Ishikawa (cell line): ENCODE data around the gene RCOR3.

Experiments used
- CEBPB ChIP-seq: IDR thresholded peaks from 2 replicates; pipeline ENCODE4 v1.6.1; 2012
- CREB1 ChIP-seq: IDR thresholded peaks from 2 replicates; pipeline ENCODE4 v1.6.1; 2012; ENCODE audit warnings: low read depth
- EGR1 ChIP-seq: IDR thresholded peaks from 2 replicates; pipeline ENCODE4 v1.6.1; 2012
- EP300 ChIP-seq: IDR thresholded peaks from 2 replicates; pipeline ENCODE4 v1.6.1; 2012; ENCODE audit warnings: borderline replicate concordance
- FOXM1 ChIP-seq: IDR thresholded peaks from 2 replicates; pipeline ENCODE4 v1.6.1; 2012; ENCODE audit warnings: low read depth, borderline replicate concordance
- NFIC ChIP-seq: IDR thresholded peaks from 2 replicates; pipeline ENCODE4 v1.6.1; 2012
- RAD21 ChIP-seq: IDR thresholded peaks from 2 replicates; pipeline ENCODE4 v1.6.1; 2012; ENCODE audit warnings: low read depth
- TAF1 ChIP-seq: IDR thresholded peaks from 2 replicates; pipeline ENCODE4 v1.6.1; 2012; ENCODE audit warnings: low read depth, mild to moderate bottlenecking
- TCF12 ChIP-seq: IDR thresholded peaks from 2 replicates; pipeline ENCODE4 v1.6.1; 2012; ENCODE audit warnings: low read depth
- TEAD4 ChIP-seq: IDR thresholded peaks from 2 replicates; pipeline ENCODE4 v1.6.1; 2012
- YY1 ChIP-seq: IDR thresholded peaks from 2 replicates; pipeline ENCODE4 v1.6.1; 2012; ENCODE audit warnings: low read depth
- ZBTB7A ChIP-seq: IDR thresholded peaks from 2 replicates; pipeline ENCODE4 v1.6.1; 2012; ENCODE audit warnings: low read depth
- TF ChIP-seq, protein P1 (sequence below): IDR thresholded peaks from 2 replicates; pipeline ENCODE4 v1.6.1; 2012
- TF ChIP-seq, protein P2 (sequence below): IDR thresholded peaks from 2 replicates; pipeline ENCODE4 v1.6.1; 2012
- TF ChIP-seq, protein P3 (sequence below): IDR thresholded peaks from 2 replicates; pipeline ENCODE4 v1.6.1; 2012; ENCODE audit warnings: low read depth, mild to moderate bottlenecking

RCOR3 gene

DNA sequence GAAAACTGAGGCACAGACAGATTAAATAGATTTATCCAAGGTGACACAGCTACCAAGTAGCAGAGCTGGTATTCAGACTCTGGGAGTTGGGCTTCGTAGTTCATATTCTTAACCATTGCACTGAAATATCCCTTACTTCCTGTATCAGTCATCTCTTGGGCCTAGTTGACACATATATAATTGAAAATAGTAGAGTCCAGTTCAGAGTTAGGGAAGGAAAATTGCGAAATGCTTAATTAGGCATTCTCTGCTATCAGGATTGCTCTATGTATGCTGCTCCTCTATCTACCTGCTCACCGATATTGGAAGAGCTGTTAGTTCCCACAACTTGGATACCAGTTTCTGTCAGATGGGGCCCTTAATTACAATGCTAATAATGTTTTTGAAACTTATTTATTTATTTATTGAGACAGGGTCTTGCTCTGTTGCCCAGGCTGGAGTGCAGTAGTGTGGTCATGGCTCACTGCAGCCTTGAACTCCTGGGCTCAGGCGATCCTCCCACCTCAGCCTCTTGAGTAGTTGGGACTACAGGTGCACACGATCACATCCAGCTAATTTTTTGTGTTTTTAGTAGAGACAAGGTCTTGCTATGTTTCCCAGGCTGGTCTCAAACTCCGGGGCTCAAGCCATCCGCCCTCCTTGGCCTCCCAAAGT, 8.2 kb downstream of the RCOR3 start:
- TF ChIP-seq ZBTB7A = no peak
- TF ChIP-seq CEBPB = peak; percentile 34; the same call in 1 of the 2 replicates

DNA sequence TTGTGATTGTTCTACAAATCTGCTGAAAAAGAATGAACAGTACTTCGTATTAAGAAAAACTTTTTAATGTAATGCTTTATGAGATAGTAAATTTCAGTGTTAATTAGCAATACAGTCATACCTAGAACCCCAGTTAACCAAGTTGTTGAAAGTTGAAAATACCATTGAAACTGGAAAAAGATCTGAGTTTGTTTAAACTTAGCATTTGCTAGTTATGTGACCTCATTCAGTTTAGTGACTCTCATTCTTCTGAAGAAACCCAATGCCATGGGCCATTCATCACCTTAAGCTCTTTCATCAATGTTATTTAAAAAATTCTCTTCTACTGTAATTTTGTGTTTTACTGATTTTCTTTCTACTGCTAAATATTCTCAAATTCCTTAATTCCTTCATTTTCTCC, 20.2 kb downstream of the RCOR3 start:
- TF ChIP-seq TAF1 = no peak
- no peak for TF ChIP-seq TCF12
- no peak for TF ChIP-seq CREB1

DNA sequence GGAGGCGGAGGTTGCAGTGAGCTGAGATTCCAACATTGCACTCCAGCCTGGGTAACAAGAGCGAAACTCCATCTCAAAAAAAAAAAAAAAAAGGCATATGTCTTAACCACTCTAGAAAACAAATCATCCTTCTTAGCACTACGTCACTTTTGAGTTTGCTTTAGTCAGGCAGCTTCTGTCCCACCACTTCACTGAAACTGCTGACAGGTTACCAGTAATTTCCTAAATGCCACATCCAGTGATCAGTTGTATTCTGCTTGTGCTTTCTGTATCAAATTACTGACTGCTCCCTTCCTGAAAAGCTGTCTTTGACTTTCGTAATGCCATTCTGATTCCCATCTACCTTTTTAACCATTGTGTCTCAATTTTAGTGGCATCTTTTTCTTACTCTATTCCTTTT, 21.7 kb downstream of the RCOR3 start:
- TF ChIP-seq TCF12 (no peak), EP300 (no peak), EGR1 (no peak), CEBPB (no peak), FOXM1 (no peak), TEAD4 (no peak), TAF1 (no peak), NFIC (no peak), RAD21 (no peak), CREB1 (no peak), ZBTB7A (no peak), YY1 (no peak)
- TF ChIP-seq, protein P1, sequence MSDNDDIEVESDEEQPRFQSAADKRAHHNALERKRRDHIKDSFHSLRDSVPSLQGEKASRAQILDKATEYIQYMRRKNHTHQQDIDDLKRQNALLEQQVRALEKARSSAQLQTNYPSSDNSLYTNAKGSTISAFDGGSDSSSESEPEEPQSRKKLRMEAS = no peak
- TF ChIP-seq, protein P2, sequence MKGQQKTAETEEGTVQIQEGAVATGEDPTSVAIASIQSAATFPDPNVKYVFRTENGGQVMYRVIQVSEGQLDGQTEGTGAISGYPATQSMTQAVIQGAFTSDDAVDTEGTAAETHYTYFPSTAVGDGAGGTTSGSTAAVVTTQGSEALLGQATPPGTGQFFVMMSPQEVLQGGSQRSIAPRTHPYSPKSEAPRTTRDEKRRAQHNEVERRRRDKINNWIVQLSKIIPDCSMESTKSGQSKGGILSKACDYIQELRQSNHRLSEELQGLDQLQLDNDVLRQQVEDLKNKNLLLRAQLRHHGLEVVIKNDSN = no peak
- TF ChIP-seq, protein P3, sequence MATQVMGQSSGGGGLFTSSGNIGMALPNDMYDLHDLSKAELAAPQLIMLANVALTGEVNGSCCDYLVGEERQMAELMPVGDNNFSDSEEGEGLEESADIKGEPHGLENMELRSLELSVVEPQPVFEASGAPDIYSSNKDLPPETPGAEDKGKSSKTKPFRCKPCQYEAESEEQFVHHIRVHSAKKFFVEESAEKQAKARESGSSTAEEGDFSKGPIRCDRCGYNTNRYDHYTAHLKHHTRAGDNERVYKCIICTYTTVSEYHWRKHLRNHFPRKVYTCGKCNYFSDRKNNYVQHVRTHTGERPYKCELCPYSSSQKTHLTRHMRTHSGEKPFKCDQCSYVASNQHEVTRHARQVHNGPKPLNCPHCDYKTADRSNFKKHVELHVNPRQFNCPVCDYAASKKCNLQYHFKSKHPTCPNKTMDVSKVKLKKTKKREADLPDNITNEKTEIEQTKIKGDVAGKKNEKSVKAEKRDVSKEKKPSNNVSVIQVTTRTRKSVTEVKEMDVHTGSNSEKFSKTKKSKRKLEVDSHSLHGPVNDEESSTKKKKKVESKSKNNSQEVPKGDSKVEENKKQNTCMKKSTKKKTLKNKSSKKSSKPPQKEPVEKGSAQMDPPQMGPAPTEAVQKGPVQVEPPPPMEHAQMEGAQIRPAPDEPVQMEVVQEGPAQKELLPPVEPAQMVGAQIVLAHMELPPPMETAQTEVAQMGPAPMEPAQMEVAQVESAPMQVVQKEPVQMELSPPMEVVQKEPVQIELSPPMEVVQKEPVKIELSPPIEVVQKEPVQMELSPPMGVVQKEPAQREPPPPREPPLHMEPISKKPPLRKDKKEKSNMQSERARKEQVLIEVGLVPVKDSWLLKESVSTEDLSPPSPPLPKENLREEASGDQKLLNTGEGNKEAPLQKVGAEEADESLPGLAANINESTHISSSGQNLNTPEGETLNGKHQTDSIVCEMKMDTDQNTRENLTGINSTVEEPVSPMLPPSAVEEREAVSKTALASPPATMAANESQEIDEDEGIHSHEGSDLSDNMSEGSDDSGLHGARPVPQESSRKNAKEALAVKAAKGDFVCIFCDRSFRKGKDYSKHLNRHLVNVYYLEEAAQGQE = no peak

DNA sequence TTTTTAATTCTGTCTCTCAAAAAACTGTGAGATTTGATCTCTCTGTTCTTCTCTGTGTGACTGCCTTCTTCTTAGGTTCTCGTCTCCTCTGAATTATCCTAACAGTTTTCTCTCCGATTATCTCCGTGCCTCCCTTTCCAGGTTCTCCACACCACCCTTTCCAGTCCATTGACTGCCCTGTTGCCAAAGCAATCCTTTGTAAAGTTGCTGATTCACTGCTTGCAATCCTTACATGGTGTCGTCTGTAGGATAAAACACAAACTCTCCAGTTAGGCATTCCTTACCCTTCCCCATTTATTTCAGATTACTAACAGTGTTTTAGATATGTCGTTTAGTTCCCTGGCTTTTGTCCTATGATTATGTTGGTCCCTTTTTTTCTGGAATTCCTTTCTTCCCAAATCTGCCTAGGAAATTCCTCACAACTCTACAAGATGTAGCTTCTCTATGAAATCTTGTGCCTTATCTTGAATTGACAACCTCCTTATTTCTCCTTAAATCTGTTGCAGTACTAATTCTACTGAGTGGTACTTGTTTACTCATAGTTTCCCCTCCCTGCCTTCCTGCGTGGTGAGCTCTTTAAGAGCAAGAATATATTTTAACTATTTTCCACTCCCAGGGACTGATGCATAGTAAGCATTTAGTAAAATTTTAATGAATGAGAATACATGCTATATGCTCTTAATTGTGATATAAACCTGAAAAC, 22.3 kb downstream of the RCOR3 start:
- TF ChIP-seq, protein P3 = no peak
- TF ChIP-seq EP300 (no peak), CEBPB (no peak), TEAD4 (no peak), FOXM1 (no peak), YY1 (no peak), EGR1 (no peak), TCF12 (no peak), RAD21 (no peak), CREB1 (no peak), ZBTB7A (no peak), NFIC (no peak), TAF1 (no peak)
- TF ChIP-seq, protein P2 = no peak
- TF ChIP-seq, protein P1 = no peak

DNA sequence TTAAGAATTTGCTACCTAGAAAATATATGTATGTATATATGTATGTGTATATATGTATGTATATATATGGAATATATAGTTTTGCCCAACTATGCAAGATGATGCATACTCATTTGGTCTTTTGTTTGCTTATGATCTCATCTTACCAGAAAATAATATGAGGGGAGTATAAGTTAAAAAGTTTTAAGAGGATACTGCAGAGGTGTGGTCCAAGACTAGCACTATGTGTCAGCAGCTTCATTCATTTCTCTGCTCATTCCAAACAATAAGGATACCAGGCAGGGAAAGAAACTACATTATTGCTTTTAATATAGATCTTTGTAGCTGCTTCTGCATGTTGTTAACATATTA, 22.8 kb downstream of the RCOR3 start:
- TF ChIP-seq EP300 = no peak
- no peak for TF ChIP-seq CEBPB
- TF ChIP-seq FOXM1 = no peak
- no peak for TF ChIP-seq EGR1
- TF ChIP-seq NFIC = no peak
- TF ChIP-seq CREB1 = no peak
- TF ChIP-seq YY1 = no peak
- TF ChIP-seq ZBTB7A = no peak
- TF ChIP-seq RAD21 = no peak
- TF ChIP-seq TCF12 = no peak
- TF ChIP-seq TAF1 = no peak
- TF ChIP-seq, protein P2 = no peak
- TF ChIP-seq, protein P1 = no peak
- no peak for TF ChIP-seq TEAD4
- TF ChIP-seq, protein P3 = no peak
